SK-N-SH (cell line): Measurements from ENCODE around the gene ADGRB2. TPM values are rescaled to one million over a fixed set of nuclear protein-coding genes. Genes with fewer than 3 reads are reported as not detected.

Source experiments
- CTCF ChIA-PET: fragments of 300-600, 350-600 bp; formaldehyde crosslinking; extraction: SDS; loops from one replicate; lab custom pipeline; 2021; lab: Yijun Ruan, JAX
- POLR2A ChIA-PET: fragments of 350-600 bp; sonication (Branson Sonifier 250); formaldehyde crosslinking; extraction: SDS; loops from one replicate; lab custom pipeline; 2020; ENCODE audit warnings: antibody characterized with exemption, inconsistent platforms; lab: Yijun Ruan, JAX
- DNase-seq: peaks from one replicate; pipeline ENCODE4 v3.0.0; 2012
- H2AFZ ChIP-seq: fragments of 200-600 bp; sonication (generic); 2 replicates; pipeline ENCODE4 v1.8.1; 2016; ENCODE audit warnings: antibody characterized with exemption, mild to moderate bottlenecking, low read depth
- H3F3A ChIP-seq: fragments of 200-600 bp; sonication (generic); replicated peaks from 2 replicates; pipeline ENCODE3; 2016; ENCODE audit warnings: antibody characterized with exemption, mild to moderate bottlenecking; ENCODE audit not compliant: insufficient read depth
- H3K27ac ChIP-seq, 2 experiments: fragments of 200-500 bp in 1 of 2; fragments of 200-600 bp in 1 of 2; sonication (Bioruptor generic) in 1 of 2; sonication (generic), shearing (Covaris generic) in 1 of 2; 2 replicates each; pipeline versions ENCODE4 v1.5.1 to v1.6.1; 2014 to 2016; ENCODE audit warnings: low read depth in 2 of 2, inconsistent platforms in 1 of 2, low read length in 1 of 2, mild to moderate bottlenecking in 1 of 2, mixed read lengths in 1 of 2
- H3K27me3 ChIP-seq: fragments of 200-600 bp; sonication (generic), shearing (Covaris generic); 2 replicates; pipeline ENCODE4 v1.6.1; 2016; ENCODE audit warnings: mixed run types; ENCODE audit not compliant: insufficient read depth
- H3K36me3 ChIP-seq, 2 experiments: fragments of 200-500 bp in 1 of 2; fragments of 200-600 bp in 1 of 2; sonication (Bioruptor generic) in 1 of 2; sonication (generic) in 1 of 2; replicated peaks in 1 of 2; 2 replicates each; pipeline versions ENCODE3 to v1.5.1; 2014 to 2016; ENCODE audit warnings: low read length in 1 of 2, mild to moderate bottlenecking in 1 of 2; ENCODE audit not compliant: insufficient read depth in 2 of 2, control insufficient read depth in 1 of 2
- H3K4me1 ChIP-seq, 2 experiments: fragments of 200-500 bp in 1 of 2; fragments of 200-600 bp in 1 of 2; sonication (Bioruptor generic) in 1 of 2; sonication (generic), shearing (Covaris generic) in 1 of 2; 2 replicates each; pipeline versions ENCODE4 v1.5.1 to v1.6.1; 2014 to 2016; ENCODE audit warnings: low read depth in 1 of 2, low read length in 1 of 2, mixed run types in 1 of 2; ENCODE audit not compliant: insufficient read depth in 2 of 2, control insufficient read depth in 1 of 2
- H3K4me2 ChIP-seq: fragments of 200-600 bp; sonication (generic), shearing (Covaris generic); 2 replicates; pipeline ENCODE4 v1.6.1; 2017; ENCODE audit warnings: mixed run types
- H3K4me3 ChIP-seq, 2 experiments: fragments of 200-500 bp in 1 of 2; fragments of 200-600 bp in 1 of 2; sonication (Bioruptor generic) in 1 of 2; sonication (generic), shearing (Covaris generic) in 1 of 2; 2 replicates each; pipeline versions ENCODE4 v1.5.1 to v1.8.1; 2014 to 2016; ENCODE audit warnings: low read depth in 2 of 2, inconsistent platforms in 1 of 2, low read length in 1 of 2, mild to moderate bottlenecking in 1 of 2, mixed read lengths in 1 of 2, moderate library complexity in 1 of 2
- H3K79me2 ChIP-seq: fragments of 200-600 bp; sonication (generic); 2 replicates; pipeline ENCODE4 v1.8.1; 2017; ENCODE audit warnings: mild to moderate bottlenecking; ENCODE audit not compliant: insufficient read depth
- H3K9ac ChIP-seq: fragments of 200-600 bp; sonication (generic); 2 replicates; pipeline ENCODE4 v1.6.1; 2017; ENCODE audit warnings: mixed run types
- H3K9me2 ChIP-seq: fragments of 200-600 bp; sonication (generic); 2 replicates; pipeline ENCODE4 v1.6.1; 2017; ENCODE audit warnings: mixed run types
- H3K9me3 ChIP-seq: fragments of 200-600 bp; sonication (generic); 2 replicates; pipeline ENCODE4 v1.6.1; 2017; ENCODE audit warnings: mixed run types, mild to moderate bottlenecking, moderate library complexity
- H4K20me1 ChIP-seq: fragments of 200-600 bp; sonication (generic); 2 replicates; pipeline ENCODE4 v1.6.1; 2017; ENCODE audit warnings: mild to moderate bottlenecking, mixed run types; ENCODE audit not compliant: insufficient read depth
- CHD2 ChIP-seq: fragments of 150-350 bp; IDR thresholded peaks from 2 replicates; pipeline ENCODE4 v1.6.1; 2018; ENCODE audit warnings: low read length; ENCODE audit not compliant: partially characterized antibody
- ELF1 ChIP-seq: IDR thresholded peaks from 2 replicates; pipeline ENCODE4 v1.4.0; 2012
- EP300 ChIP-seq, 2 experiments: IDR thresholded peaks; 2 replicates each; pipeline versions ENCODE4 v1.4.0 to v1.6.1; 2012; ENCODE audit warnings: borderline replicate concordance in 1 of 2, low read depth in 1 of 2, low read length in 1 of 2
- FOSL2 ChIP-seq: IDR thresholded peaks from 2 replicates; pipeline ENCODE4 v1.4.0; 2012; ENCODE audit warnings: low read depth, mild to moderate bottlenecking, moderate library complexity, borderline replicate concordance
- GABPA ChIP-seq: IDR thresholded peaks from 2 replicates; pipeline ENCODE4 v1.4.0; 2012; ENCODE audit warnings: low read depth, mild to moderate bottlenecking
- GATA2 ChIP-seq: sonication (generic); formaldehyde crosslinking; IDR thresholded peaks from 2 replicates; pipeline ENCODE4 v1.5.0; 2020; ENCODE audit warnings: mild to moderate bottlenecking, missing genetic modification reagents
- JUND ChIP-seq: IDR thresholded peaks from 2 replicates; pipeline ENCODE4 v1.4.0; 2012
- MEF2A ChIP-seq: IDR thresholded peaks from 2 replicates; pipeline ENCODE4 v1.4.0; 2012; ENCODE audit warnings: low read depth, borderline replicate concordance
- NFIC ChIP-seq: IDR thresholded peaks from 2 replicates; pipeline ENCODE4 v1.4.0; 2012; ENCODE audit warnings: borderline replicate concordance
- NRF1 ChIP-seq: IDR thresholded peaks from 2 replicates; pipeline ENCODE4 v1.6.1; 2012; ENCODE audit warnings: low read depth, mild to moderate bottlenecking, low read length
- POLR2AphosphoS5 ChIP-seq: IDR thresholded peaks from 2 replicates; pipeline ENCODE4 v1.6.1; 2012; ENCODE audit warnings: low read depth, low read length
- RAD21 ChIP-seq: IDR thresholded peaks from 2 replicates; pipeline ENCODE4 v1.6.1; 2012; ENCODE audit warnings: mild to moderate bottlenecking, low read length
- SIN3A ChIP-seq: IDR thresholded peaks from 2 replicates; pipeline ENCODE4 v1.6.1; 2012; ENCODE audit warnings: low read depth, mild to moderate bottlenecking, low read length, moderate library complexity, borderline replicate concordance
- SMC3 ChIP-seq: IDR thresholded peaks from 2 replicates; pipeline ENCODE4 v1.6.1; 2012; ENCODE audit warnings: low read depth, low read length, improper control_type of control experiment
- TCF12 ChIP-seq: IDR thresholded peaks from 2 replicates; pipeline ENCODE4 v1.4.0; 2012
- WGBS: methylation state at CpG from one replicate; pipeline ENCODE4 v1.1.6; 2017; ENCODE audit warnings: low lambda C conversion rate; 5-methylcytosine and 5-hydroxymethylcytosine counted together
- polyA plus RNA-seq, 3 experiments: library from polyadenylated mRNA; depleted of rRNA; stranded (reverse); fragments of >200 nt; gene quantifications; 2 replicates each; pipeline ENCODE4 v1.2.3, GENCODE V29; 2012
- TF ChIP-seq, protein P1 (sequence below): fragments of 200-600 bp; sonication (generic); IDR thresholded peaks from 2 replicates; pipeline ENCODE4 v1.6.1; 2017; ENCODE audit warnings: antibody characterized with exemption, mild to moderate bottlenecking, moderate library complexity
- TF ChIP-seq, protein P2 (sequence below): IDR thresholded peaks from 2 replicates; pipeline ENCODE4 v1.4.0; 2012; ENCODE audit warnings: low read depth, borderline replicate concordance
- TF ChIP-seq, protein P3 (sequence below): IDR thresholded peaks from 2 replicates; pipeline ENCODE4 v1.6.1; 2012; ENCODE audit warnings: mild to moderate bottlenecking, low read depth, low read length, moderate library complexity
- TF ChIP-seq, protein P4 (sequence below): IDR thresholded peaks from 2 replicates; pipeline ENCODE4 v1.4.0; 2012; ENCODE audit warnings: low read depth
- TF ChIP-seq, protein P5 (sequence below): IDR thresholded peaks from 2 replicates; pipeline ENCODE4; 2012

ADGRB2 gene
- polyA plus RNA-seq, 1 of the 3 experiments (the other 2 are of a cell fraction) = 13.0 TPM

DNA sequence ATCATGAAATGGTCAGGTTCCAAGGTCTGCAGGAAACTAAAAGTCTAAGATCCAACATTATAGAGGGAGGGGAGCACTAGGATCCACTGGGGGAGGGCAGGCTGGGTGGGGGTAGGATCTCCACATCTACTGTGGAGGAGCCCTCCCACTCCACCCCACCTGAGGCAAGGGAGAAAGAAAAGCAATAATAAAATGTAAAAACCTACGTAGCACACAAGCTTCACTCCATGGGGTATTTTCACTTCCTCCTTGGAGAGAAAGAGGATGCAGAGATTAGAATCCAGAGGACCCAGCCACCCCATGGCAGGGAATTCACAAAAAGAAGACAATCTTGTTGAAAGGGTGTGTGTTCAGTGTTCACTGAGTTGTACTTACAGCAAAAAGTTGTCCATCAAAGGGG, 37.3 kb upstream of the ADGRB2 start:
- H2AFZ ChIP-seq = no peak overlapping the region
- peaks cover 14% of the 10 kb centered on the region for H3F3A ChIP-seq
- peaks cover 17% of the 10 kb centered on the region for H3K79me2 ChIP-seq
- POLR2A ChIA-PET = no interaction called here
- DNase-seq = no peak
- TF ChIP-seq, protein P1, sequence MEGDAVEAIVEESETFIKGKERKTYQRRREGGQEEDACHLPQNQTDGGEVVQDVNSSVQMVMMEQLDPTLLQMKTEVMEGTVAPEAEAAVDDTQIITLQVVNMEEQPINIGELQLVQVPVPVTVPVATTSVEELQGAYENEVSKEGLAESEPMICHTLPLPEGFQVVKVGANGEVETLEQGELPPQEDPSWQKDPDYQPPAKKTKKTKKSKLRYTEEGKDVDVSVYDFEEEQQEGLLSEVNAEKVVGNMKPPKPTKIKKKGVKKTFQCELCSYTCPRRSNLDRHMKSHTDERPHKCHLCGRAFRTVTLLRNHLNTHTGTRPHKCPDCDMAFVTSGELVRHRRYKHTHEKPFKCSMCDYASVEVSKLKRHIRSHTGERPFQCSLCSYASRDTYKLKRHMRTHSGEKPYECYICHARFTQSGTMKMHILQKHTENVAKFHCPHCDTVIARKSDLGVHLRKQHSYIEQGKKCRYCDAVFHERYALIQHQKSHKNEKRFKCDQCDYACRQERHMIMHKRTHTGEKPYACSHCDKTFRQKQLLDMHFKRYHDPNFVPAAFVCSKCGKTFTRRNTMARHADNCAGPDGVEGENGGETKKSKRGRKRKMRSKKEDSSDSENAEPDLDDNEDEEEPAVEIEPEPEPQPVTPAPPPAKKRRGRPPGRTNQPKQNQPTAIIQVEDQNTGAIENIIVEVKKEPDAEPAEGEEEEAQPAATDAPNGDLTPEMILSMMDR = no peak
- no peak for TF ChIP-seq SMC3
- no peak for TF ChIP-seq NFIC
- TF ChIP-seq TCF12 = no peak
- no peak for TF ChIP-seq EP300 (IDR thresholded peaks at IDR 0.05; ENCODE audit: borderline replicate concordance in 1 of 2, low read depth in 1 of 2, low read length in 1 of 2)
- TF ChIP-seq, protein P2, sequence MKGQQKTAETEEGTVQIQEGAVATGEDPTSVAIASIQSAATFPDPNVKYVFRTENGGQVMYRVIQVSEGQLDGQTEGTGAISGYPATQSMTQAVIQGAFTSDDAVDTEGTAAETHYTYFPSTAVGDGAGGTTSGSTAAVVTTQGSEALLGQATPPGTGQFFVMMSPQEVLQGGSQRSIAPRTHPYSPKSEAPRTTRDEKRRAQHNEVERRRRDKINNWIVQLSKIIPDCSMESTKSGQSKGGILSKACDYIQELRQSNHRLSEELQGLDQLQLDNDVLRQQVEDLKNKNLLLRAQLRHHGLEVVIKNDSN = no peak
- no peak for TF ChIP-seq RAD21
- no peak for TF ChIP-seq GATA2 (CRISPR knock-in tag)
- TF ChIP-seq, protein P3, sequence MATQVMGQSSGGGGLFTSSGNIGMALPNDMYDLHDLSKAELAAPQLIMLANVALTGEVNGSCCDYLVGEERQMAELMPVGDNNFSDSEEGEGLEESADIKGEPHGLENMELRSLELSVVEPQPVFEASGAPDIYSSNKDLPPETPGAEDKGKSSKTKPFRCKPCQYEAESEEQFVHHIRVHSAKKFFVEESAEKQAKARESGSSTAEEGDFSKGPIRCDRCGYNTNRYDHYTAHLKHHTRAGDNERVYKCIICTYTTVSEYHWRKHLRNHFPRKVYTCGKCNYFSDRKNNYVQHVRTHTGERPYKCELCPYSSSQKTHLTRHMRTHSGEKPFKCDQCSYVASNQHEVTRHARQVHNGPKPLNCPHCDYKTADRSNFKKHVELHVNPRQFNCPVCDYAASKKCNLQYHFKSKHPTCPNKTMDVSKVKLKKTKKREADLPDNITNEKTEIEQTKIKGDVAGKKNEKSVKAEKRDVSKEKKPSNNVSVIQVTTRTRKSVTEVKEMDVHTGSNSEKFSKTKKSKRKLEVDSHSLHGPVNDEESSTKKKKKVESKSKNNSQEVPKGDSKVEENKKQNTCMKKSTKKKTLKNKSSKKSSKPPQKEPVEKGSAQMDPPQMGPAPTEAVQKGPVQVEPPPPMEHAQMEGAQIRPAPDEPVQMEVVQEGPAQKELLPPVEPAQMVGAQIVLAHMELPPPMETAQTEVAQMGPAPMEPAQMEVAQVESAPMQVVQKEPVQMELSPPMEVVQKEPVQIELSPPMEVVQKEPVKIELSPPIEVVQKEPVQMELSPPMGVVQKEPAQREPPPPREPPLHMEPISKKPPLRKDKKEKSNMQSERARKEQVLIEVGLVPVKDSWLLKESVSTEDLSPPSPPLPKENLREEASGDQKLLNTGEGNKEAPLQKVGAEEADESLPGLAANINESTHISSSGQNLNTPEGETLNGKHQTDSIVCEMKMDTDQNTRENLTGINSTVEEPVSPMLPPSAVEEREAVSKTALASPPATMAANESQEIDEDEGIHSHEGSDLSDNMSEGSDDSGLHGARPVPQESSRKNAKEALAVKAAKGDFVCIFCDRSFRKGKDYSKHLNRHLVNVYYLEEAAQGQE = no peak
- no peak for TF ChIP-seq JUND
- TF ChIP-seq FOSL2 = no peak
- TF ChIP-seq NRF1 = no peak
- no peak for TF ChIP-seq MEF2A
- TF ChIP-seq, protein P4, sequence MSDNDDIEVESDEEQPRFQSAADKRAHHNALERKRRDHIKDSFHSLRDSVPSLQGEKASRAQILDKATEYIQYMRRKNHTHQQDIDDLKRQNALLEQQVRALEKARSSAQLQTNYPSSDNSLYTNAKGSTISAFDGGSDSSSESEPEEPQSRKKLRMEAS = no peak
- TF ChIP-seq CHD2 = no peak
- TF ChIP-seq GABPA = no peak
- TF ChIP-seq ELF1 = no peak
- no peak for TF ChIP-seq POLR2AphosphoS5
- TF ChIP-seq, protein P5, sequence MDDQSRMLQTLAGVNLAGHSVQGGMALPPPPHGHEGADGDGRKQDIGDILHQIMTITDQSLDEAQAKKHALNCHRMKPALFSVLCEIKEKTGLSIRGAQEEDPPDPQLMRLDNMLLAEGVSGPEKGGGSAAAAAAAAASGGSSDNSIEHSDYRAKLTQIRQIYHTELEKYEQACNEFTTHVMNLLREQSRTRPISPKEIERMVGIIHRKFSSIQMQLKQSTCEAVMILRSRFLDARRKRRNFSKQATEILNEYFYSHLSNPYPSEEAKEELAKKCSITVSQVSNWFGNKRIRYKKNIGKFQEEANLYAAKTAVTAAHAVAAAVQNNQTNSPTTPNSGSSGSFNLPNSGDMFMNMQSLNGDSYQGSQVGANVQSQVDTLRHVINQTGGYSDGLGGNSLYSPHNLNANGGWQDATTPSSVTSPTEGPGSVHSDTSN = no peak
- TF ChIP-seq SIN3A = no peak
- H3K4me2 ChIP-seq = no peak overlapping the region
- no peaks in the 10 kb centered on the region for H3K27me3 ChIP-seq
- no peaks in the 10 kb centered on the region for H4K20me1 ChIP-seq
- H3K9ac ChIP-seq = no peak overlapping the region
- no peak overlapping the region for H3K27ac ChIP-seq
- 100% methylated on average over 1 of the region's 1 CpG for WGBS
- CTCF ChIA-PET = interaction anchor here (0.6 to 7.9 kb wide), 2 partner anchors 12 to 163 kb away, joined by 3 to 62 read pairs; no protein-coding TSS in a partner anchor
- no peak overlapping the region for H3K4me3 ChIP-seq
- no peaks in the 10 kb centered on the region for H3K36me3 ChIP-seq
- H3K9me3 ChIP-seq = no peaks in the 10 kb centered on the region
- peaks cover 0 to 28% of the 10 kb centered on the region in 2 experiments; a peak in 3 of 4 replicates for H3K4me1 ChIP-seq
- no peaks in the 10 kb centered on the region for H3K9me2 ChIP-seq
